Upper lobe of left lung (tissue), 6 donors: ENCODE results near the gene TMEM245. TPM values are rescaled to one million over a fixed set of nuclear protein-coding genes. Genes with fewer than 3 reads are reported as not detected.
"Not testable (repeated sequence)": the region's sequence is repeated elsewhere in the genome, so short reads cannot be mapped to it uniquely, and the experiment has no call there.

Experiments used
- ATAC-seq, 2 donors: fragments of 200-7000 bp; cut with Tn5 transposase; one replicate each; pipeline ENCODE4 v1.9.1; 2022; ENCODE audit warnings: mild to moderate bottlenecking in 2 of 2, moderate library complexity in 2 of 2; ENCODE audit not compliant: low FRiP score in 2 of 2
- DNase-seq, 2 donors: peaks; one replicate each; pipeline ENCODE4 v3.0.0-alpha.2; 2019 to 2020
- H3K27ac ChIP-seq, 4 donors: fragments of 200-600 bp; sonication (generic); one replicate each; pipeline ENCODE4 v1.5.1; 2016 to 2019
- H3K27me3 ChIP-seq, 4 donors: fragments of 200-600 bp; sonication (generic); one replicate each; pipeline ENCODE4 v1.5.1; 2017 to 2019
- H3K36me3 ChIP-seq, 4 donors: fragments of 200-600 bp; sonication (generic); one replicate each; pipeline ENCODE4 v1.5.1; 2016 to 2019
- H3K4me1 ChIP-seq, 4 donors: fragments of 200-600 bp; sonication (generic); one replicate each; pipeline ENCODE4 v1.5.1; 2018 to 2019
- H3K4me3 ChIP-seq, 4 donors: fragments of 200-600 bp; sonication (generic); one replicate each; pipeline ENCODE4 v1.5.1; 2017 to 2019; ENCODE audit warnings: mild to moderate bottlenecking in 2 of 4, moderate library complexity in 1 of 4
- H3K9me3 ChIP-seq, 4 donors: fragments of 200-600 bp; sonication (generic); one replicate each; pipeline ENCODE4 v1.5.1; 2018 to 2019
- EP300 ChIP-seq, 4 donors: sonication (generic); formaldehyde crosslinking; IDR thresholded peaks; one replicate each; pipeline ENCODE4 v1.5.1; 2017; ENCODE audit warnings: antibody characterized with exemption in 4 of 4, control low read depth in 2 of 4
- POLR2A ChIP-seq, 4 donors: fragments of 450-650 bp; IDR thresholded peaks; one replicate each; pipeline ENCODE4 v1.5.1; 2016 to 2017; ENCODE audit warnings: antibody characterized with exemption in 4 of 4, mild to moderate bottlenecking in 2 of 4
- POLR2AphosphoS5 ChIP-seq, 2 donors: sonication (generic); formaldehyde crosslinking; IDR thresholded peaks; one replicate each; pipeline ENCODE4 v1.5.1; 2017; ENCODE audit warnings: antibody characterized with exemption in 2 of 2
- WGBS, 2 donors: methylation state at CpG; one replicate each; pipeline ENCODE4 v1.1.5; 2017 to 2018; 5-methylcytosine and 5-hydroxymethylcytosine counted together
- total RNA-seq, 6 donors: library from RNA; depleted of rRNA in 4 of 6; stranded (reverse); fragments of >200 nt in 4 of 6; gene quantifications; one replicate each; pipeline versions ENCODE4 v1.1.0 to v1.2.1, GENCODE V29; 2016 to 2021
- TF ChIP-seq, protein P1 (sequence below), 6 experiments: fragments of 450-650 bp in 4 of 6; fragments of 200-600 bp in 2 of 6; sonication (generic) in 2 of 6; IDR thresholded peaks; one replicate each; pipeline ENCODE4 v1.5.1; 2016 to 2019; ENCODE audit warnings: antibody characterized with exemption in 6 of 6
- donor health status: DM: no; HTN: no; CAD: no; lungs with moderate emphysema.
- donor health status: DM: no; HTN: yes; CAD: no; lungs with severe emphysema.

TMEM245 gene
- total RNA-seq, 6 donors from 2014 or later, result 54.5 to 203 (median 88.7) TPM

DNA sequence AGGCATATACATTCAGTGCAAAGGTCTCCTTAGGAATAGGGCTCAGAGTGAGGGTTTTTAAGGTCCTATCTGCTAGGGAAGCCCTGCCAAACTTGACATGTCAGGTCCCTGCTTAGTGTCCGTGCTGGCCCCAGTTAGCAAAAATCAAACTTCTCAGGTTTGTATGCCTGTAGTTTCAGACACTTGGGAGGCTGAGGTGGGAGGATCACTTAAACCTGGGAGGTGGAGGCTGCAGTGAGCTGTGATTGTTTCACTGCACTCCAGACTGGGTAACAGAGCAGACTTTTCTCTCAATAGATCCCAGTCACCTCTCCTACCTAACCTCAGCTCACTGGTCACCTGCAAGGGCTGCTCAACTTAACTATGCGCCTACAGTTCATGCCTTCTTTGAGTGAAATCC, 18.7 kb upstream of the TMEM245 start:
- H3K4me1 ChIP-seq, result no peaks in the 10 kb centered on the region
- 93 to 95% methylated on average over 2 of the region's 2 CpGs for WGBS, 2 donors
- TF ChIP-seq POLR2AphosphoS5 (IDR thresholded peaks at IDR 0.05), result no peak
- TF ChIP-seq EP300 (IDR thresholded peaks at IDR 0.05), result no peak
- TF ChIP-seq POLR2A (IDR thresholded peaks at IDR 0.05), result no peak
- no peak for ATAC-seq
- no peak overlapping the region for H3K4me3 ChIP-seq
- H3K27ac ChIP-seq, result no peak overlapping the region
- no peaks in the 10 kb centered on the region for H3K9me3 ChIP-seq
- no peak for DNase-seq
- no peaks in the 10 kb centered on the region for H3K27me3 ChIP-seq
- no peaks in the 10 kb centered on the region for H3K36me3 ChIP-seq

DNA sequence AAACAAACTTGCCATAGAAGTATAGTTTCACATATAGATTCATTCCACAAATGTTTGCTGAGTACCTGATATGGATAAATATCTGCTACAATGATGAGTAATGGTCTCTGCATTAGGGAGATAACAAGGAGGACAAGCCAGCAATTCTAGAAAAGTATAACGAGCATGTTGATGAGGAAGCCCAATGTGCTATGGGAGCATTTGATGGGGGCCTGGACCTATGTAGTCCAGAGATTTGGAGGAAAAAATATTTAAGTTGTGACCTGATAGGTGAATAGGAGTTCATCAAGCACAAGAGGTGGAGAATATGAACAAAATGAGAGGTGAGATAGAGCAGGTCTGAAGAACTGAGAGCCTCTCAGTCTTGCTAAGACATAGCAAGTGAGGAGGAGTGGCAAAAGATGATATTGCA, 14.4 kb upstream of the TMEM245 start:
- H3K4me3 ChIP-seq, result no peak overlapping the region
- no peak overlapping the region for H3K27ac ChIP-seq
- ATAC-seq (no peak), DNase-seq (no peak)
- no peaks in the 10 kb centered on the region for H3K36me3 ChIP-seq
- TF ChIP-seq, protein P1, sequence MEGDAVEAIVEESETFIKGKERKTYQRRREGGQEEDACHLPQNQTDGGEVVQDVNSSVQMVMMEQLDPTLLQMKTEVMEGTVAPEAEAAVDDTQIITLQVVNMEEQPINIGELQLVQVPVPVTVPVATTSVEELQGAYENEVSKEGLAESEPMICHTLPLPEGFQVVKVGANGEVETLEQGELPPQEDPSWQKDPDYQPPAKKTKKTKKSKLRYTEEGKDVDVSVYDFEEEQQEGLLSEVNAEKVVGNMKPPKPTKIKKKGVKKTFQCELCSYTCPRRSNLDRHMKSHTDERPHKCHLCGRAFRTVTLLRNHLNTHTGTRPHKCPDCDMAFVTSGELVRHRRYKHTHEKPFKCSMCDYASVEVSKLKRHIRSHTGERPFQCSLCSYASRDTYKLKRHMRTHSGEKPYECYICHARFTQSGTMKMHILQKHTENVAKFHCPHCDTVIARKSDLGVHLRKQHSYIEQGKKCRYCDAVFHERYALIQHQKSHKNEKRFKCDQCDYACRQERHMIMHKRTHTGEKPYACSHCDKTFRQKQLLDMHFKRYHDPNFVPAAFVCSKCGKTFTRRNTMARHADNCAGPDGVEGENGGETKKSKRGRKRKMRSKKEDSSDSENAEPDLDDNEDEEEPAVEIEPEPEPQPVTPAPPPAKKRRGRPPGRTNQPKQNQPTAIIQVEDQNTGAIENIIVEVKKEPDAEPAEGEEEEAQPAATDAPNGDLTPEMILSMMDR (IDR thresholded peaks at IDR 0.05), result no peak
- TF ChIP-seq EP300 (IDR thresholded peaks at IDR 0.05), result no peak
- no peak for TF ChIP-seq POLR2A (IDR thresholded peaks at IDR 0.05)
- TF ChIP-seq POLR2AphosphoS5 (IDR thresholded peaks at IDR 0.05), result no peak
- H3K27me3 ChIP-seq, result no peaks in the 10 kb centered on the region
- peaks cover 0 to 5% (median 4%) of the 10 kb centered on the region in 4 donors for H3K4me1 ChIP-seq
- WGBS, 2 donors, result 81 to 91% methylated on average over 1 of the region's 1 CpG
- no peaks in the 10 kb centered on the region for H3K9me3 ChIP-seq

DNA sequence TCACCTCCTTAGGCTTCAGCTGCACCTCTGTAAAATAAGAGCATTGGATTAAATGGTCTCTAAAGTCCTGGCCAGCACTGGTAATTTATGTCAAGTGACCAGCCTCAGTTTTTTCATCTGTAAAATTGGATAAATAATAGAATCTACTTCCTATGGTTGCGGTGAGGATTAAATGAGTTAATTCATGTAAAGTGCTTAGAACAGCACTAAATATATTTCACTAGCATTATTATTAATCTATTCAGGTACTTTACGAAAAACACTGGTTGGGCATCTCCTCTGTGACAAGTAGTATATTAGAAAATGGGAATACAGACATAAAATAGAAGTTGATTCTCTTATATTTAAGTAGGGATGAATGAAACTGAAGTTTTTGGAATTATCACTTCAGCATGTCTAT, 13.8 kb upstream of the TMEM245 start:
- H3K36me3 ChIP-seq, result no peaks in the 10 kb centered on the region
- no peaks in the 10 kb centered on the region for H3K27me3 ChIP-seq
- H3K4me3 ChIP-seq, result no peak overlapping the region
- TF ChIP-seq EP300 (IDR thresholded peaks at IDR 0.05) (no peak), POLR2A (IDR thresholded peaks at IDR 0.05) (no peak)
- TF ChIP-seq, protein P1 (IDR thresholded peaks at IDR 0.05), result no peak
- H3K4me1 ChIP-seq, result peaks cover 0 to 5% (median 4%) of the 10 kb centered on the region in 4 donors
- no peak overlapping the region for H3K27ac ChIP-seq
- DNase-seq, result no peak
- no peaks in the 10 kb centered on the region for H3K9me3 ChIP-seq
- no peak for ATAC-seq
- WGBS, 2 donors, result 92 to 95% methylated on average over 2 of the region's 2 CpGs

DNA sequence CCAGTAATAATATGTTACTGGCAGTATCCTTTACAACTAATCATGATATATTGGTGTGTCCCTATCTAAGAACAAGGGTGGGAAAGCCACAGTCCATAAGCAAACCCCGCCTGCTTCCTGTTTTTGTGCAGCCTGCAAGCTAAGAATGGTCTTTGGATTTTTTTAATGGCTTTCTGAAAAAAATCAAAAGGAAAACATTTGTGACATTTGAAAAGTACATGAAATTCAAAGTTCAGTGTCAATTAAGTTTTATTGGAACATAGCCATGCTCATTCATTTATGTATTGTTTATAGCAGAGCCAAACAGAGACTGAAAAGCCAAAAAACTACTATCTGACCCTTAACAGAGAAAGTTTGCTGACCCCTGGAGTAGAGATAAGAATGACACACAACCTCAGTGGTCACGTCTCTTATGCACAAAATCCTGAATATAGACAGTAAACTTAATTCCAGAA, 12.8 kb upstream of the TMEM245 start:
- H3K9me3 ChIP-seq, result no peaks in the 10 kb centered on the region
- H3K4me3 ChIP-seq, result no peak overlapping the region
- TF ChIP-seq EP300 (IDR thresholded peaks at IDR 0.05) (no peak), POLR2AphosphoS5 (IDR thresholded peaks at IDR 0.05) (no peak), POLR2A (IDR thresholded peaks at IDR 0.05) (no peak)
- TF ChIP-seq, protein P1 (IDR thresholded peaks at IDR 0.05), result no peak
- H3K36me3 ChIP-seq, result no peaks in the 10 kb centered on the region
- ATAC-seq (no peak), DNase-seq (no peak)
- no peaks in the 10 kb centered on the region for H3K27me3 ChIP-seq
- no peak overlapping the region for H3K27ac ChIP-seq
- peaks cover 0 to 5% (median 4%) of the 10 kb centered on the region in 4 donors for H3K4me1 ChIP-seq
- 31 to 49% methylated on average over 2 of the region's 2 CpGs for WGBS, 2 donors

DNA sequence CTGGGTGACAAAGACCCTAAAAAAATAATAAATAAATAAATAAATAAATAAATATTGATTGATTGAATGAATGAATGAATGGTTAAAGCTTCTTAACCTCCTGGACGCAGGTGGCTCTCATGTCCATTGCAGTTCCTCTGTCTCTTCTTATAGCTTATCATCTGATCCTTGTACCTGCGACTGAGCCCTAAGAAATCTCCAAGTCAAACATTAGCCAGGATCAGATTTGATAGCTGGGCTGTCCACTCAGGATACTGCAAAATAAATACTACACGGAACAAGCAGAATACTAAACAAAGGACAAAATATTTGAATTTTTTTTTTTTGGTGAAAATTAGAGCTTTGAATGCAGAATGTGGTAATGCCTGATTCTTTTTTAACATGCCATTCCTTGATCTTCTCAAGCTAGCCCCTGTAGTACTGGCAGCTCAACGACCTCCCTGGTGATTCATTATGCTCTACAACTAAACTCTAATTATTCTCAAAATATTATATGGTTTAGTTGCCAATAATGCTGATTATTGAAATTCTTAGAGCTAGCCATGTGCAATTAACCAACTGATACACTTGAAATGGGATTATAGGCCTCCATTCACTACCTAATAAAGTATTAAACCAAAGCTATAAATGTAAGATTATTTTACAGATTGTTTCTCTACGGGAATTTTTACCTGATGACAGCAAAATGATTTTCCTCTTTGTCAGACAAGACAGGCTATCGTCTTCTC, 9.9 kb upstream of the TMEM245 start:
- no peaks in the 10 kb centered on the region for H3K9me3 ChIP-seq
- no peak for DNase-seq
- H3K4me3 ChIP-seq, result no peak overlapping the region
- H3K4me1 ChIP-seq, result peaks cover 0 to 5% (median 4%) of the 10 kb centered on the region in 4 donors
- ATAC-seq, result no peak
- WGBS, 2 donors, result 78% methylated on average over 6 of the region's 6 CpGs
- no peaks in the 10 kb centered on the region for H3K27me3 ChIP-seq
- H3K36me3 ChIP-seq, result no peaks in the 10 kb centered on the region
- H3K27ac ChIP-seq, result no peak overlapping the region
- TF ChIP-seq, protein P1 (IDR thresholded peaks at IDR 0.05), result no peak
- TF ChIP-seq POLR2A (IDR thresholded peaks at IDR 0.05) (no peak), POLR2AphosphoS5 (IDR thresholded peaks at IDR 0.05) (no peak)

DNA sequence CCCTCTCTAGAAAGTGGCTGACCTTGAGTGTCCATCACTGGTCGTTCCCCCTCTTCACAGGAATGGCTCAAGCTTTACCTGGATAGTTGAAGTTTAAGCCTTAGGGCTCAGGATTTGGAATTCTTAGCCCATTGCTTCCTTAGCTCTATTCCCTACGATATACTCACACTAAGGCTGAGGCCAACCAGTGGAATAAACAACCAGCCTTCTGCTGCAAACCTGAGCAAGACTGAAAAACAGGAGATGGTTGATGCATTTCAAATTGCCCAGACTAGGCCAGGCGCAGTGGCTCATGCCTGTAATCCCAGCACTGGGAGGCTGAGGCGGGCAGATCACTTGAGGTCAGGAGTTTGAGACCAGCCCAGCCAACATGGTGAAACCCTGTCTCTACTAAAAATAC, 6.9 kb upstream of the TMEM245 start:
- not testable (repeated sequence) for H3K36me3 ChIP-seq, DNase-seq, H3K4me3 ChIP-seq, H3K27me3 ChIP-seq, H3K27ac ChIP-seq, H3K9me3 ChIP-seq, ATAC-seq
- H3K4me1 ChIP-seq, result peaks cover 0 to 11% (median 0%) of the 10 kb centered on the region in 4 donors
- WGBS, 2 donors, result 91% methylated on average over 4 of the region's 4 CpGs
